HEK293T (cell line): ENCODE measurements around the gene CHCHD3.
"Not testable (repeated sequence)": the region's sequence is repeated elsewhere in the genome, so short reads cannot be mapped to it uniquely, and the experiment has no call there.

Experiments
- BHLHE40 ChIP-seq: fragments of 450-650 bp; IDR thresholded peaks from 2 replicates; pipeline ENCODE4 v1.6.1; 2016; ENCODE audit warnings: mild to moderate bottlenecking, moderate library complexity, borderline replicate concordance
- CTBP1 ChIP-seq: fragments of 450-650 bp; IDR thresholded peaks from 2 replicates; pipeline ENCODE4 v1.6.1; 2016; ENCODE audit warnings: borderline replicate concordance
- ELF4 ChIP-seq: fragments of 450-650 bp; IDR thresholded peaks from 2 replicates; pipeline ENCODE4 v1.6.1; 2017; ENCODE audit warnings: antibody characterized with exemption
- FOXK2 ChIP-seq: fragments of 450-650 bp; IDR thresholded peaks from 2 replicates; pipeline ENCODE4 v1.6.1; 2016; ENCODE audit warnings: mild to moderate bottlenecking
- FOXM1 ChIP-seq: fragments of 450-650 bp; IDR thresholded peaks from 2 replicates; pipeline ENCODE4 v1.6.1; 2017; ENCODE audit warnings: mild to moderate bottlenecking, borderline replicate concordance
- L3MBTL2 ChIP-seq: fragments of 450-650 bp; conservative IDR thresholded peaks from 2 replicates; pipeline ENCODE4 v1.6.1; 2016; ENCODE audit warnings: mild to moderate bottlenecking
- SP1 ChIP-seq: fragments of 450-650 bp; IDR thresholded peaks from 2 replicates; pipeline ENCODE4 v1.6.1; 2017
- TF ChIP-seq, protein P1 (sequence below): fragments of 450-650 bp; IDR thresholded peaks from 2 replicates; pipeline ENCODE4 v1.6.1; 2016

DNA sequence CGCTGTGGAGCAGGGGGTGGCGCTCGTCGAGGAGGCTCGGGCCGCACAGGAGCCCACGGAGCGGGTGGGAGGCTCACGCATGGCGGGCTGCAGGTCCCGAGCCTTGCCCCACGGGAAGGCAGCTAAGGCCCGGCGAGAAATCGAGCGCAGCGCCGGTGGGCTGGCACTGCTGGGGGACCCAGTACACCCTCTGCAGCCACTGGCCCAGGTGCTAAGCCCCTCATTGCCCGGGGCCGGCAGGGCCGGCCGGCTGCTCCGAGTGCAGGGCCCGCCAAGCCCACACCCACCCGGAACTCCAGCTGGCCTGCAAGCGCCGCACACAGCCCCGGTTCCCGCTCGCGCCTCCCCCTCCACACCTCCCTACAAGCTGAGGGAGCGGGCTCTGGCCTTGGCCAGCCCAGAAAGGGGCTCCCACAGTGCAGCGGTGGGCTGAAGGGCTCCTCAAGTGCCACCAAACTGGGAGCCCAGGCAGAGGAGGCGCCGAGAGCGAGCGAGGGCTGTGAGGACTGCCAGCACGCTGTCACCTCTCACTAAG is 183.2 kb downstream of the CHCHD3 start:
- TF ChIP-seq FOXK2, CTBP1, SP1, L3MBTL2, BHLHE40, ELF4, FOXM1: not testable (repeated sequence)
- TF ChIP-seq, protein P1, sequence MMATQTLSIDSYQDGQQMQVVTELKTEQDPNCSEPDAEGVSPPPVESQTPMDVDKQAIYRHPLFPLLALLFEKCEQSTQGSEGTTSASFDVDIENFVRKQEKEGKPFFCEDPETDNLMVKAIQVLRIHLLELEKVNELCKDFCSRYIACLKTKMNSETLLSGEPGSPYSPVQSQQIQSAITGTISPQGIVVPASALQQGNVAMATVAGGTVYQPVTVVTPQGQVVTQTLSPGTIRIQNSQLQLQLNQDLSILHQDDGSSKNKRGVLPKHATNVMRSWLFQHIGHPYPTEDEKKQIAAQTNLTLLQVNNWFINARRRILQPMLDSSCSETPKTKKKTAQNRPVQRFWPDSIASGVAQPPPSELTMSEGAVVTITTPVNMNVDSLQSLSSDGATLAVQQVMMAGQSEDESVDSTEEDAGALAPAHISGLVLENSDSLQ = not testable (repeated sequence)
